IMR-90 (cell line): ENCODE data around the gene OR2T1. TPM values are rescaled to one million over a fixed set of nuclear protein-coding genes. Genes with fewer than 3 reads are reported as not detected.

Source experiments
- ATAC-seq: fragments of 200-7000 bp; cut with Tn5 transposase; 2 replicates; pipeline ENCODE4 v1.9.1; 2020; ENCODE audit warnings: low read depth, mild to moderate bottlenecking, moderate library complexity
- BruUV-seq: library from RNA; stranded (reverse); fragments of 400-500 nt; replicated peaks from 2 replicates; lab custom pipeline; 2021; lab: Mats Ljungman, UMichigan
- CTCF ChIA-PET: fragments of 300-600 bp; formaldehyde crosslinking; extraction: SDS; loops from one replicate; lab custom pipeline; 2021; ENCODE audit warnings: antibody characterized with exemption; lab: Yijun Ruan, JAX
- POLR2A ChIA-PET: fragments of 300-600 bp; sonication (Branson Sonifier 250); formaldehyde crosslinking; loops from one replicate; lab custom pipeline; 2022; ENCODE audit warnings: antibody characterized with exemption; ENCODE audit not compliant: unreplicated experiment; lab: Charles Lee
- DNase-seq: peaks from one replicate; pipeline ENCODE4 v3.0.0; 2013
- H2AFZ ChIP-seq: replicated peaks from 2 replicates; pipeline ENCODE3; 2013; ENCODE audit warnings: low read length, mild to moderate bottlenecking; ENCODE audit not compliant: poor library complexity
- H2AK5ac ChIP-seq: 2 replicates; pipeline ENCODE4 v1.6.1; 2013; ENCODE audit warnings: low read depth, low read length, inconsistent platforms
- H2AK9ac ChIP-seq: replicated peaks from 2 replicates; pipeline ENCODE3; 2013; ENCODE audit warnings: mild to moderate bottlenecking, low read depth, low read length, moderate library complexity; ENCODE audit not compliant: poor library complexity
- H2BK120ac ChIP-seq: 2 replicates; pipeline ENCODE4 v1.6.1; 2013; ENCODE audit warnings: low read depth, low read length, inconsistent platforms
- H2BK15ac ChIP-seq: 3 replicates; pipeline ENCODE4 v1.6.1; 2013; ENCODE audit warnings: low read depth, low read length, inconsistent platforms
- H2BK20ac ChIP-seq: 2 replicates; pipeline ENCODE4 v1.6.1; 2013; ENCODE audit warnings: low read depth, mild to moderate bottlenecking, inconsistent platforms, low read length, moderate library complexity
- H2BK5ac ChIP-seq: 2 replicates; pipeline ENCODE4 v1.6.1; 2013; ENCODE audit warnings: mild to moderate bottlenecking, low read depth, low read length, inconsistent platforms; ENCODE audit not compliant: poor library complexity, severe bottlenecking
- H3K14ac ChIP-seq: replicated peaks from 2 replicates; pipeline ENCODE4 v1.6.1; 2013; ENCODE audit warnings: low read depth, low read length, inconsistent platforms
- H3K18ac ChIP-seq: 2 replicates; pipeline ENCODE4 v1.6.1; 2013; ENCODE audit warnings: low read depth, low read length, control low read depth
- H3K23ac ChIP-seq: 2 replicates; pipeline ENCODE4 v1.6.1; 2013; ENCODE audit warnings: low read depth, low read length, inconsistent platforms
- H3K27ac ChIP-seq: 2 replicates; pipeline ENCODE4 v1.5.1; 2013; ENCODE audit warnings: mild to moderate bottlenecking, control low read depth, low read length; ENCODE audit not compliant: insufficient read depth
- H3K27me3 ChIP-seq: 2 replicates; pipeline ENCODE4 v1.6.1; 2013; ENCODE audit warnings: low read length; ENCODE audit not compliant: control insufficient read depth, insufficient read depth
- H3K36me3 ChIP-seq: 2 replicates; pipeline ENCODE4 v1.6.1; 2013; ENCODE audit warnings: low read length, mixed read lengths; ENCODE audit not compliant: control insufficient read depth, insufficient read depth
- H3K4ac ChIP-seq: 2 replicates; pipeline ENCODE4 v1.6.1; 2013; ENCODE audit warnings: low read depth, low read length, inconsistent platforms
- H3K4me1 ChIP-seq: 2 replicates; pipeline ENCODE4 v1.6.1; 2013; ENCODE audit warnings: low read length, mixed read lengths; ENCODE audit not compliant: control insufficient read depth, insufficient read depth
- H3K4me2 ChIP-seq: 2 replicates; pipeline ENCODE4 v1.6.1; 2013; ENCODE audit warnings: low read depth, mild to moderate bottlenecking, control low read depth, low read length, moderate library complexity
- H3K4me3 ChIP-seq: 2 replicates; pipeline ENCODE4 v1.5.1; 2013; ENCODE audit warnings: low read depth, mild to moderate bottlenecking, control low read depth, low read length, moderate library complexity; ENCODE audit not compliant: insufficient read depth
- H3K56ac ChIP-seq: 2 replicates; pipeline ENCODE4 v1.6.1; 2013; ENCODE audit warnings: low read length, inconsistent platforms; ENCODE audit not compliant: insufficient read depth; ENCODE audit errors: extremely low read depth
- H3K79me1 ChIP-seq, 2 experiments: 2 replicates each; pipeline ENCODE4 v1.6.1; 2013; ENCODE audit warnings: low read length in 2 of 2, inconsistent platforms in 1 of 2, low read depth in 1 of 2
- H3K9ac ChIP-seq: 2 replicates; pipeline ENCODE4 v1.6.1; 2013; ENCODE audit warnings: low read depth, low read length, control low read depth
- H3K9me1 ChIP-seq: 2 replicates; pipeline ENCODE4 v1.6.1; 2013; ENCODE audit warnings: low read length, inconsistent platforms; ENCODE audit not compliant: insufficient read depth
- H3K9me3 ChIP-seq: 2 replicates; pipeline ENCODE4 v1.6.1; 2013; ENCODE audit warnings: low read length; ENCODE audit not compliant: control insufficient read depth, insufficient read depth
- H4K20me1 ChIP-seq: 2 replicates; pipeline ENCODE4 v1.6.1; 2013; ENCODE audit warnings: low read length, inconsistent platforms; ENCODE audit not compliant: insufficient read depth
- H4K5ac ChIP-seq: 2 replicates; pipeline ENCODE4 v1.6.1; 2013; ENCODE audit warnings: mild to moderate bottlenecking, low read depth, low read length, control low read depth
- H4K8ac ChIP-seq, 2 experiments: 2 replicates each; pipeline ENCODE4 v1.6.1; 2013; ENCODE audit warnings: low read depth in 2 of 2, low read length in 2 of 2, control low read depth in 1 of 2, inconsistent platforms in 1 of 2
- H4K91ac ChIP-seq: 2 replicates; pipeline ENCODE4 v1.6.1; 2013; ENCODE audit warnings: low read depth, low read length, inconsistent platforms; ENCODE audit not compliant: insufficient read depth
- FOS ChIP-seq: fragments of 150-350 bp; IDR thresholded peaks from 2 replicates; pipeline ENCODE4 v1.6.1; 2016; ENCODE audit warnings: low read depth, low read length
- MAFK ChIP-seq: IDR thresholded peaks from 2 replicates; pipeline ENCODE4 v1.6.1; 2012; ENCODE audit warnings: low read depth, low read length, improper control_type of control experiment
- NFE2L2 ChIP-seq: fragments of 150-350 bp; IDR thresholded peaks from 2 replicates; pipeline ENCODE4 v1.6.1; 2016; ENCODE audit warnings: low read depth, mild to moderate bottlenecking, low read length
- POLR2A ChIP-seq: IDR thresholded peaks from 2 replicates; pipeline ENCODE4 v1.6.1; 2012; ENCODE audit warnings: mild to moderate bottlenecking, low read depth, low read length
- RAD21 ChIP-seq: IDR thresholded peaks from 2 replicates; pipeline ENCODE4 v1.6.1; 2012; ENCODE audit warnings: low read length, improper control_type of control experiment
- WGBS, 2 experiments: methylation state at CpG; one replicate each; pipeline versions ENCODE4 v1.1.5 to v1.1.7; 2013; ENCODE audit warnings: missing lambda C conversion rate in 2 of 2; ENCODE audit not compliant: insufficient read length in 1 of 2; ENCODE audit errors: extremely low coverage in 2 of 2; 5-methylcytosine and 5-hydroxymethylcytosine counted together
- dilution Hi-C: fragments of 300-500 bp; cut with HindIII; formaldehyde crosslinking; loops from one replicate; pipeline ENCODE4 v1.14.3; 2018; ENCODE audit warnings: low sequenced_read_pairs; ENCODE audit not compliant: unreplicated experiment
- in situ Hi-C: fragments of 300-500 bp; cut with MboI; formaldehyde crosslinking; loops from 3 replicates; pipeline ENCODE4 v1.14.3; 2019; ENCODE audit warnings: low sequenced_read_pairs, inconsistent platforms, mixed read lengths
- intact Hi-C: fragments of 100-400 bp; cut with micrococcal nuclease; formaldehyde crosslinking; loops from 2 replicates; pipeline ENCODE4 v1.10.0; 2022
- polyA plus RNA-seq, 3 experiments: library from polyadenylated mRNA; depleted of rRNA; stranded (reverse); fragments of >200 nt; gene quantifications; 2 replicates each; pipeline ENCODE4 v1.2.3, GENCODE V29; 2012; ENCODE audit warnings: low replicate concordance in 1 of 3
- total RNA-seq: library from RNA; depleted of rRNA; stranded (reverse); fragments of >200 nt; gene quantifications from 2 replicates; pipeline ENCODE4 v1.2.3, GENCODE V29; 2012

Gene OR2T1
- total and polyA plus RNA-seq, 2 of the 4 experiments (the other 2 are of a cell fraction): not detected

DNA sequence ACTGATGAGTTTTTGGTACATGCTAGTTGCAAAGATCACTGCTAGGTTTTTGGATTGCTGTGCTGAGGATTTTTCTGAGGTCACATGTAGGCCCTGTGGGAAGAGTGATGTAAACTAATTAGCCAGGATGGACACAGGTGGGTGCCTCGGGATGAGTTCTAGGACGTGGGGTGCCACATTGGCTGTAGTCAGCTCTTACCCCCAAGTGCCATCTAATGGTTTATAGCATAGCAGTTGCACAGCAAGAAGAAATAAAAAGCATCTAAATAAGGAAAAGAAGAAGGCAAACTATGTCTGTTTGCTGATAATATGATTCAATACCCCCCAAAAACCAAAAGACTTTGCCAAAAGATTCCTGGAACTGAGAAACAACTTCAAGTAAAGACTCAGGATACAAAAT lies 9.8 kb upstream of the OR2T1 start:
- no peak overlapping the region for H2BK120ac ChIP-seq
- no peaks in the 10 kb centered on the region for H4K20me1 ChIP-seq
- H2BK5ac ChIP-seq: no peak overlapping the region
- DNase-seq (no peak), ATAC-seq (no peak)
- no peak overlapping the region for H3K4ac ChIP-seq
- H3K4me3 ChIP-seq: no peak overlapping the region
- H4K91ac ChIP-seq: no peak overlapping the region
- no peak overlapping the region for H3K18ac ChIP-seq
- no peak overlapping the region for H3K14ac ChIP-seq
- H2BK20ac ChIP-seq: no peak overlapping the region
- in situ Hi-C loops: no loop called here
- intact Hi-C loops: no loop called here
- no peaks in the 10 kb centered on the region for H3K4me1 ChIP-seq
- BruUV-seq: no TSS peak
- CTCF ChIA-PET: no interaction called here
- H2AK5ac ChIP-seq: no peak overlapping the region
- H3K27me3 ChIP-seq: no peaks in the 10 kb centered on the region
- H3K9ac ChIP-seq: no peak overlapping the region
- POLR2A ChIA-PET: no interaction called here
- no peak for TF ChIP-seq NFE2L2
- no peak for TF ChIP-seq MAFK
- no peak for TF ChIP-seq FOS
- no peak for TF ChIP-seq RAD21
- TF ChIP-seq POLR2A: no peak
- H3K4me2 ChIP-seq: no peak overlapping the region
- no peaks in the 10 kb centered on the region for H3K36me3 ChIP-seq
- H2AK9ac ChIP-seq: no peak overlapping the region
- no peak overlapping the region for H2BK15ac ChIP-seq
- no peak overlapping the region for H3K23ac ChIP-seq
- no peaks in the 10 kb centered on the region for H3K79me1 ChIP-seq
- no peak overlapping the region for H3K56ac ChIP-seq
- no peak overlapping the region for H2AFZ ChIP-seq
- no peak overlapping the region for H4K8ac ChIP-seq
- H3K9me1 ChIP-seq: no peaks in the 10 kb centered on the region
- WGBS, 2 experiments: no CpG with 5 or more reads among the region's 2 CpGs
- no peak overlapping the region for H3K27ac ChIP-seq
- H3K9me3 ChIP-seq: peaks cover 12% of the 10 kb centered on the region
- H4K5ac ChIP-seq: no peak overlapping the region
- dilution Hi-C loops: no loop called here
